ENCODE measurements around the gene NEK10. TPM values are rescaled to one million over a fixed set of nuclear protein-coding genes. Genes with fewer than 3 reads are reported as not detected.
A peak's percentile ranks its signal among the peaks of the same experiment; 100 is the strongest.
"Not testable (repeated sequence)": the region's sequence is repeated elsewhere in the genome, so short reads cannot be mapped to it uniquely, and the experiment has no call there.

Gene NEK10
- total RNA-seq, 1 donor from 2014 or later = 15.5 TPM

GRCh38 chr3:27317096-27317495 is 52.1 kb downstream of the NEK10 start:
- DNase-seq (ENCODE audit: low read depth) = no peak

- no peak for DNase-seq (ENCODE audit: low read depth)
These were observed 54.2 kb downstream of the NEK10 start for GRCh38 chr3:27315003-27315402.

GRCh38 chr3:27312044-27312668 is 57.0 kb downstream of the NEK10 start:
- DNase-seq (ENCODE audit: low read depth) = peak; percentile 68

GRCh38 chr3:27311400-27311799 is 57.8 kb downstream of the NEK10 start:
- DNase-seq (ENCODE audit: low read depth) = peak; percentile 64

- DNase-seq (ENCODE audit: low read depth) = no peak
These were observed 58.5 kb downstream of the NEK10 start for GRCh38 chr3:27310688-27311087.

- DNase-seq (ENCODE audit: low read depth) = no peak
These were observed 61.6 kb downstream of the NEK10 start for GRCh38 chr3:27307566-27307965.

- DNase-seq (ENCODE audit: low read depth) = no peak
These were observed 66.3 kb downstream of the NEK10 start for GRCh38 chr3:27302891-27303290.

GRCh38 chr3:27298981-27299380 is 70.2 kb downstream of the NEK10 start:
- not testable (repeated sequence) for DNase-seq (ENCODE audit: low read depth)

GRCh38 chr3:27293939-27294338 is 75.2 kb downstream of the NEK10 start:
- no peak for DNase-seq (ENCODE audit: low read depth)

GRCh38 chr3:27290760-27291159 is 78.4 kb downstream of the NEK10 start:
- no peak for DNase-seq (ENCODE audit: low read depth)

GRCh38 chr3:27289769-27290413 is 79.3 kb downstream of the NEK10 start:
- no peak for DNase-seq (ENCODE audit: low read depth)

GRCh38 chr3:27287052-27287451 is 82.1 kb downstream of the NEK10 start:
- no peak for DNase-seq (ENCODE audit: low read depth)

- DNase-seq (ENCODE audit: low read depth) = not testable (repeated sequence)
These were observed 82.7 kb downstream of the NEK10 start for GRCh38 chr3:27286467-27286866.

- no peak for DNase-seq (ENCODE audit: low read depth)
These were observed 83.5 kb downstream of the NEK10 start for GRCh38 chr3:27285668-27286067.

- DNase-seq (ENCODE audit: low read depth) = peak; percentile 43
These were observed 87.5 kb downstream of the NEK10 start for GRCh38 chr3:27281671-27282150.

GRCh38 chr3:27279123-27279522 is 90.1 kb downstream of the NEK10 start:
- DNase-seq (ENCODE audit: low read depth) = peak; percentile 9

- DNase-seq (ENCODE audit: low read depth) = no peak
These were observed 90.7 kb downstream of the NEK10 start for GRCh38 chr3:27278383-27279055.

- DNase-seq (ENCODE audit: low read depth) = no peak
These were observed 93.7 kb downstream of the NEK10 start for GRCh38 chr3:27275441-27275990.

- DNase-seq (ENCODE audit: low read depth) = no peak
These were observed 97.3 kb downstream of the NEK10 start for GRCh38 chr3:27271890-27272289.

GRCh38 chr3:27254896-27255295 is 114.3 kb downstream of the NEK10 start:
- DNase-seq (ENCODE audit: low read depth) = no peak

GRCh38 chr3:27253831-27254230 is 115.4 kb downstream of the NEK10 start:
- peak; percentile 55 for DNase-seq (ENCODE audit: low read depth)

- no peak for DNase-seq (ENCODE audit: low read depth)
These were observed 115.8 kb downstream of the NEK10 start for GRCh38 chr3:27253391-27253790.

- peak; percentile 21 for DNase-seq (ENCODE audit: low read depth)
These were observed 116.5 kb downstream of the NEK10 start for GRCh38 chr3:27252646-27253045.
